ENCODE measurements around the gene MPL.

Gene MPL

GRCh38 chr1:43306688-43307457 is 30.7 kb upstream of the MPL start:
- no peak for DNase-seq

- DNase-seq, result no peak
Observed at GRCh38 chr1:43307458-43308158, 30.0 kb upstream of the MPL start.

GRCh38 chr1:43308635-43309404 is 28.8 kb upstream of the MPL start:
- DNase-seq, result no peak

GRCh38 chr1:43309405-43310025 is 28.1 kb upstream of the MPL start:
- DNase-seq, result no peak

GRCh38 chr1:43311521-43311920 is 26.1 kb upstream of the MPL start:
- DNase-seq, result no peak

- no peak for DNase-seq
Observed at GRCh38 chr1:43312212-43312623, 25.4 kb upstream of the MPL start.

- DNase-seq, result no peak
Observed at GRCh38 chr1:43312663-43313515, 24.7 kb upstream of the MPL start.

- DNase-seq, result no peak
Observed at GRCh38 chr1:43313771-43314170, 23.8 kb upstream of the MPL start.

GRCh38 chr1:43314233-43314632 is 23.4 kb upstream of the MPL start:
- no peak for DNase-seq

- DNase-seq, result no peak
Observed at GRCh38 chr1:43315481-43315880, 22.1 kb upstream of the MPL start.

GRCh38 chr1:43315963-43316737 is 21.5 kb upstream of the MPL start:
- no peak for DNase-seq

GRCh38 chr1:43316738-43317520 is 20.7 kb upstream of the MPL start:
- DNase-seq, result no peak

GRCh38 chr1:43317817-43318471 is 19.7 kb upstream of the MPL start:
- no peak for DNase-seq

- no peak for DNase-seq
Observed at GRCh38 chr1:43318831-43319230, 18.8 kb upstream of the MPL start.

- DNase-seq, result peak; percentile 36
Observed at GRCh38 chr1:43319288-43319687, 18.3 kb upstream of the MPL start.

- DNase-seq, result peak; percentile 31
Observed at GRCh38 chr1:43319766-43320165, 17.9 kb upstream of the MPL start.

- peak; percentile 55 for DNase-seq
Observed at GRCh38 chr1:43321331-43321891, 16.2 kb upstream of the MPL start.

GRCh38 chr1:43322506-43322905 is 15.1 kb upstream of the MPL start:
- peak; percentile 51 for DNase-seq

- no peak for DNase-seq
Observed at GRCh38 chr1:43324810-43325209, 12.8 kb upstream of the MPL start.

GRCh38 chr1:43325381-43325780 is 12.2 kb upstream of the MPL start:
- DNase-seq, result no peak

Measured in activated effector memory CD4-positive, alpha-beta T cell treated with anti-CD3 and anti-CD28 coated beads, Interleukin-2, amount 50 U/mL, for 16 hours (primary cell).